B cell (primary cell): ENCODE measurements around the gene TLDC2. TPM values are rescaled to one million over a fixed set of nuclear protein-coding genes. Genes with fewer than 3 reads are reported as not detected.

Source experiments
- ATAC-seq: fragments of 200-7000 bp; cut with Tn5 transposase; one replicate; pipeline ENCODE4 v1.10.0; 2021; ENCODE audit warnings: low read depth, mild to moderate bottlenecking, moderate number of reproducible peaks, moderate library complexity
- CTCF ChIA-PET: fragments of 350-600 bp; sonication (Branson Sonifier 250); formaldehyde crosslinking; loops from one replicate; lab custom pipeline; 2021; ENCODE audit warnings: antibody characterized with exemption, inconsistent platforms; lab: Charles Lee
- POLR2A ChIA-PET: fragments of 350-600 bp; sonication (Branson Sonifier 250); formaldehyde crosslinking; loops from one replicate; lab custom pipeline; 2021; ENCODE audit warnings: antibody characterized with exemption; lab: Charles Lee
- DNase-seq: peaks from one replicate; pipeline ENCODE4 v3.0.0; 2013
- H2AFZ ChIP-seq: 2 replicates; pipeline ENCODE4 v1.6.1; 2012; ENCODE audit warnings: mild to moderate bottlenecking, low read depth, low read length; ENCODE audit not compliant: insufficient read depth, poor library complexity, severe bottlenecking
- H3K27ac ChIP-seq, 2 donors: 1 replicate in 1 of 2; 2 replicates in 1 of 2; pipeline ENCODE4 v1.5.1; 2012 to 2013; ENCODE audit warnings: low read length in 2 of 2, mild to moderate bottlenecking in 2 of 2, moderate library complexity in 1 of 2
- H3K27me3 ChIP-seq, 4 experiments: fragments of 200-600 bp in 1 of 4; sonication (generic) in 1 of 4; replicated peaks in 1 of 4; 1 replicate in 2 of 4; 2 replicates in 2 of 4; pipeline versions ENCODE4 v1.6.1 to v1.7.0; 2013 to 2016; ENCODE audit warnings: low read length in 3 of 4, mild to moderate bottlenecking in 2 of 4, mixed read lengths in 1 of 4, moderate library complexity in 1 of 4; ENCODE audit not compliant: insufficient read depth in 4 of 4, control insufficient read depth in 3 of 4; ENCODE audit errors: control extremely low read depth in 1 of 4
- H3K36me3 ChIP-seq, 2 experiments: replicated peaks in 1 of 2; 1 replicate in 1 of 2; 2 replicates in 1 of 2; pipeline versions ENCODE4 v1.6.1 to v1.7.1; 2013; ENCODE audit warnings: low read length in 1 of 2; ENCODE audit not compliant: insufficient read depth in 2 of 2, control insufficient read depth in 1 of 2; ENCODE audit errors: control extremely low read depth in 1 of 2, extremely low read depth in 1 of 2
- H3K4me1 ChIP-seq, 2 donors: fragments of 200-600 bp in 1 of 2; sonication (generic) in 1 of 2; 1 replicate in 1 of 2; 2 replicates in 1 of 2; pipeline versions ENCODE4 v1.5.1 to v1.6.1; 2013 to 2017; ENCODE audit warnings: low read length in 2 of 2; ENCODE audit not compliant: control insufficient read depth in 2 of 2, insufficient read depth in 2 of 2
- H3K4me2 ChIP-seq: replicated peaks from 2 replicates; pipeline ENCODE3; 2012; ENCODE audit warnings: mild to moderate bottlenecking, low read depth, low read length; ENCODE audit not compliant: poor library complexity, severe bottlenecking
- H3K4me3 ChIP-seq, 5 experiments: fragments of 200-600 bp in 1 of 5; sonication (generic) in 1 of 5; 1 replicate in 3 of 5; 2 replicates in 2 of 5; pipeline versions ENCODE4 v1.5.1 to v1.7.0; 2011 to 2016; ENCODE audit warnings: low read length in 4 of 5, mild to moderate bottlenecking in 4 of 5, low read depth in 2 of 5, control low read depth in 1 of 5, moderate library complexity in 1 of 5; ENCODE audit not compliant: insufficient read depth in 1 of 5; ENCODE audit errors: control extremely low read depth in 1 of 5, extremely low read depth in 1 of 5
- H3K79me2 ChIP-seq: fragments of 200-600 bp; sonication (generic); one replicate; pipeline ENCODE4 v1.6.0; 2016; ENCODE audit warnings: low read length; ENCODE audit not compliant: control insufficient read depth, insufficient read depth
- H3K9ac ChIP-seq: fragments of 200-600 bp; sonication (generic); 2 replicates; pipeline ENCODE4 v1.6.1; 2017; ENCODE audit warnings: mild to moderate bottlenecking, low read length, moderate library complexity
- H3K9me3 ChIP-seq, 3 donors: one replicate each; pipeline versions ENCODE4 v1.6.1 to v1.7.1; 2013; ENCODE audit warnings: low read length in 2 of 3; ENCODE audit not compliant: control insufficient read depth in 2 of 3, insufficient read depth in 1 of 3; ENCODE audit errors: control extremely low read depth in 1 of 3
- H4K20me1 ChIP-seq: 2 replicates; pipeline ENCODE4 v1.6.0; 2012; ENCODE audit warnings: mild to moderate bottlenecking, low read length; ENCODE audit not compliant: insufficient read depth, control insufficient read depth, poor library complexity, severe bottlenecking
- H3K27ac Mint-ChIP-seq: one replicate; pipeline ENCODE4 v1.8.0; 2021; ENCODE audit warnings: mixed read lengths
- H3K27me3 Mint-ChIP-seq: one replicate; pipeline ENCODE4 v1.8.0; 2021; ENCODE audit warnings: mixed read lengths
- H3K4me1 Mint-ChIP-seq: one replicate; pipeline ENCODE4 v1.8.0; 2021; ENCODE audit warnings: mixed read lengths
- H3K4me3 Mint-ChIP-seq: one replicate; pipeline ENCODE4 v1.8.0; 2021; ENCODE audit warnings: mixed read lengths
- H3K9me3 Mint-ChIP-seq: one replicate; pipeline ENCODE4 v1.8.0; 2022; ENCODE audit warnings: mixed read lengths; ENCODE audit not compliant: insufficient read depth
- CTCF ChIP-seq: fragments of 200-600 bp; IDR thresholded peaks from one replicate; pipeline ENCODE4 v1.8.0; 2022; ENCODE audit warnings: antibody characterized with exemption, mild to moderate bottlenecking
- EZH2 ChIP-seq: IDR thresholded peaks from 2 replicates; pipeline ENCODE4 v1.6.1; 2012; ENCODE audit warnings: borderline replicate concordance, low read depth, mild to moderate bottlenecking, moderate library complexity, low read length; ENCODE audit not compliant: insufficient read depth, poor library complexity, severe bottlenecking
- WGBS: methylation state at CpG from one replicate; pipeline ENCODE4 v1.1.5; 2013; ENCODE audit warnings: missing lambda C conversion rate; ENCODE audit not compliant: insufficient coverage; 5-methylcytosine and 5-hydroxymethylcytosine counted together
- intact Hi-C: fragments of 100-400 bp; cut with micrococcal nuclease; formaldehyde crosslinking; loops from one replicate; pipeline ENCODE4 v1.10.0; 2022
- polyA plus RNA-seq: library from polyadenylated mRNA; depleted of rRNA; stranded (reverse); fragments of >200 nt; gene quantifications from 2 replicates; pipeline ENCODE4 v1.2.3, GENCODE V29; 2012
- total RNA-seq, 2 donors: library from RNA; stranded (reverse); fragments of 120-200 nt in 1 of 2; gene quantifications; 1 replicate in 1 of 2; 2 replicates in 1 of 2; pipeline versions ENCODE4 v1.2.3 to v1.2.4, GENCODE V29; 2013 to 2022

Gene TLDC2
- total and polyA plus RNA-seq, 2 donors (not counting 1 experiment from before 2014, with no cell fraction given) = 0.13 TPM; not detected in 1

GRCh38 chr20:36854348-36855240 lies 21.3 kb upstream of the TLDC2 start:
- H4K20me1 ChIP-seq = peaks cover 19% of the 10 kb centered on the region
- ChIA-PET POLR2A (no interaction called here), CTCF (interaction anchor here (0.8 to 2.3 kb wide), 6 partner anchors 9 to 19 kb away, joined by 3 to 5 read pairs (median 3); a partner anchor contains a TSS)
- no peak overlapping the region for H3K9ac ChIP-seq
- H3K27me3 ChIP-seq = no peaks in the 10 kb centered on the region
- intact Hi-C loops = no loop called here
- H3K4me3 ChIP-seq = no peak overlapping the region
- DNase-seq (no peak), ATAC-seq (no peak)
- peaks cover 0 to 2% (median 0%) of the 10 kb centered on the region in 3 donors for H3K9me3 ChIP-seq
- peaks cover 41 to 43% of the 10 kb centered on the region in 2 donors for H3K4me1 ChIP-seq
- H3K27ac ChIP-seq = no peak overlapping the region
- no peaks in the 10 kb centered on the region for H3K9me3 Mint-ChIP-seq
- H2AFZ ChIP-seq = no peak overlapping the region
- 95% methylated on average over 20 of the region's 21 CpGs for WGBS
- H3K36me3 ChIP-seq = peaks cover 0 to 10% of the 10 kb centered on the region in 2 experiments
- H3K79me2 ChIP-seq = peaks cover 99% of the 10 kb centered on the region
- TF ChIP-seq EZH2 = no peak
- no peak for TF ChIP-seq CTCF
- H3K4me3 Mint-ChIP-seq = no peak overlapping the region
- H3K27ac Mint-ChIP-seq = no peak overlapping the region
- peaks cover 72% of the 10 kb centered on the region for H3K4me1 Mint-ChIP-seq
- no peaks in the 10 kb centered on the region for H3K27me3 Mint-ChIP-seq
- H3K4me2 ChIP-seq = no peak overlapping the region

GRCh38 chr20:36855241-36855657 lies 20.7 kb upstream of the TLDC2 start:
- WGBS = 95% methylated on average over 7 of the region's 7 CpGs
- DNase-seq = no peak
- Histone ChIP-seq H3K4me1 (peaks cover 35 to 36% of the 10 kb centered on the region in 2 donors), H3K9ac (no peak overlapping the region), H2AFZ (no peak overlapping the region), H3K27ac (no peak overlapping the region), H4K20me1 (peaks cover 19% of the 10 kb centered on the region), H3K4me2 (no peak overlapping the region), H3K36me3 (peaks cover 0 to 10% of the 10 kb centered on the region in 2 experiments), H3K27me3 (no peaks in the 10 kb centered on the region), H3K79me2 (peaks cover 93% of the 10 kb centered on the region), H3K9me3 (peaks cover 0 to 2% (median 0%) of the 10 kb centered on the region in 3 donors), H3K4me3 (no peak overlapping the region)
- H3K27me3 Mint-ChIP-seq = no peaks in the 10 kb centered on the region
- POLR2A ChIA-PET = interaction anchor here (0.5 kb wide), 1 partner anchor 132 kb away, joined by 4 read pairs; no protein-coding TSS in a partner anchor
- no peak for ATAC-seq
- intact Hi-C loops = no loop called here
- H3K4me3 Mint-ChIP-seq = no peak overlapping the region
- H3K4me1 Mint-ChIP-seq = peaks cover 73% of the 10 kb centered on the region
- no peaks in the 10 kb centered on the region for H3K9me3 Mint-ChIP-seq
- CTCF ChIA-PET = interaction anchor here (0.8 to 2.3 kb wide), 6 partner anchors 8 to 47 kb away, joined by 3 to 5 read pairs (median 4); a partner anchor contains a TSS
- no peak overlapping the region for H3K27ac Mint-ChIP-seq
- TF ChIP-seq CTCF (no peak), EZH2 (no peak)
